Activated CD4-positive, alpha-beta T cell treated with anti-CD3 and anti-CD28 coated beads for 4 hours (primary cell): ENCODE data around the gene TXNL1.
"Not testable (repeated sequence)": the region's sequence is repeated elsewhere in the genome, so short reads cannot be mapped to it uniquely, and the experiment has no call there.

ENCODE experiments used
- DNase-seq, 2 donors: peaks; one replicate each; pipeline ENCODE4 v3.0.0-alpha.2; 2020

TXNL1 gene

DNA sequence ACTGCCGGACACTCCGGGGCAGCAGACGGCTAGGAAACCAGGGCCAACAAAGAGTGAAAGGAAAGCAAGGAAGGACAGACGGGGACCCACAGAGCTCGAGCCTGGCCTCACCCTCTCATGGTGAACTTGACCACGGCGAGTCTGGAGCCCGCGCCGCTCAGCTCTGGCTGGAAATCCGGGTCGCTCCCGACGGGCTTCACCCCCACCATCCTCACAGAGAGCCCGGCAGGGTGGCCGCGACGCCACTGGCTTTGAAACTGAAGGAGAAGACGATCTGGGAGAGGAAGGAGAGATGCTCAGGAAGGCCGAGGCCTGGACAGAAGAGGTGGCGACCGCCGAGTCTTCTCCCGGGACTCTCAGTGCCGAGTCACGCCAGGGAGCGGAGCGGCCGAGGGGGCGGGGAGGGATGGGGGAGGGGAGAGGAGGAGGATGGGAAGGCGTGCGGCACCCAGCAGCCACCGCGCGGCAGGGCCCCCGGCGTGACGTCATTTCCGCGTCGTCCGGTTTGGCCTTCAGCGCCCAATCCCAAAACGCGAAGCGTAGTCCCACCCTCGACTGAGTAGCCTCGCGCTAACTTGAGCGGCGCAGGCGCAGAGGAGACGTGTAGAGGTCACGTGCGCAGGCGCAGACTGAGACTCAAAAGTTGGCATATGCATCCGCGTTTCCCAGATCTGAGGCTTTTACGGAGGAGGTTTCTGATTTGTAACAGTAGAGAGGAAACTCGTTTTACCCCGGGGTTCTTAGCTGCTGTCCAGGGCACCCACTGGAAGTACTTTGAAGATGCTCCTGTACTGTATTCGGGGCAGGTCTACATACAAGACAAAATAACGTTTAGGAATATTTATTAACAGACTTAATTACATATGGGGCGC lies at the start of gene TXNL1:
Gene TXNL1, minus strand, starts transcription at position 361 of the 872 bp plus-strand sequence. Its CDS starts 152 bp downstream, at position 209.
- DNase-seq = peak; percentile 99 to 100

DNA sequence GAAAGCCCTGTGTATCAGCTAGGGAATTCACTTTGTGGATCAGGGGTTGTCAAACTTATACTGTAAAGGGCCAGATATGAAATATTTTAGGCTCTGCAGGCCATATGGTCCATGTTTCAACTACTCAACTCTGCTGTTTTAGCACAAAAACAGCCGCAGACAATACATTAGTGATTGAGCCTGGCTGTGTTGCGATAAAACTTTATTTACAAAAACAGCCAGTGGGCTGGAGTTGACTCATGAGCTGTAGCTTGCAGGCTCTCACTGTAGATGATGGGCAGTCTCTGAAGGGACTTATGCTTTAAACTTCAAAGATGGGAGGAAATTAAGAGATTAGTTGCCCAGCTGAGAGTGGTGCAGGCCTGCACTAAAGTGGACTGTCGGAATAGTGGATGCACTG lies 45.9 kb upstream of the TXNL1 start:
- DNase-seq = no peak

DNA sequence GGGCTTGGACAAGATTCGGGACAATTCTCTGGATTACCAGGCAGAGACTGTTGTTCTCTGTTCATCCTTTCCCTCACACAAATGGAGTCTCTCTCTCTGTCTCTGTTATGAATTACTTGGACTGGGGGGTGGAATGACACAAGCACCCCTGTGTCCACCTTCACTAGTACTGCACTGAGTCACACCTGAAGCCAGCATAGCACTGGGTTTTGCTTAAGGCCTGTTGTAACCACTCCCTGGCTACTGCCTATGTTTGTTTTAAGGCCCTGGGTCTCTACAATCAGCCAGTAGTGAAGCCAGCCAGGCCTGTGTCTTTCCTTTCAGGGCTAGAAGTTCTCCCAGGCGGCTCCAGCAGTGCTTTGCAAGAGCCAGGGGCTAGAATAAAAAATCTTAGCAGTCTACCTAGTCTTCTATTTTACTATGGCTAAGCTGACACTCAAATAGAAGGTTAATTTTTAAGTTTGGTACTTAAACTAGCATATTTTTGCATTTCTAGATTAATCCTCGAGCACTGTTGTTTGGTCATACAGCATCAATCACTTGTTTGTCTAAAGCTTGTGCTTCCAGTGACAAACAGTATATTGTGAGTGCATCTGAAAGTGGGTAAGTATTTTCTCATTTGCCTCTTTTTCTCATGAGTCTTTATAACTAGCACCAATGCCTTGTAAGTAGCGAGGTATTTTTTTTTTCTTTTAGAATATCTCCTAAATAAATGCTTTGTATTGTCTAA lies 40.6 kb upstream of the TXNL1 start:
- DNase-seq = no peak

DNA sequence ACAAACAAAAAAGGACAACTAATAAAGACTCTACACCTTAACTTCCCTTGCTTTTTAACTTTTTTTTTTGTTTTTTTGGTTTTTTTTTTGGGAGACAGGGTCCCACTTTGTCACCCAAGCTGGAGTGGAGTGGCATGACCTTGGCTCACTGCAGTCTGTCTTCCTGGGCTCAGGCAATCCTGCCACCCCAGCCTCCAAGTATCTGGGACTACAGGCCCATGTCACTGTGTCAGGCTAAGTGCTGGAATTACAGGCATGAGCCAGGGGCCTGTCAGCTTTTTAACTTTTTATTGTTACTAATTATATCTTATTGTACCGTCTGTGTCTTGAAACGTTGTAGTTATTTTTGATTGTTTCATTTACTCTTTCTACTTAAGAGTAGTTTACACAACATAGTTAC lies 38.2 kb upstream of the TXNL1 start:
- no peak for DNase-seq

DNA sequence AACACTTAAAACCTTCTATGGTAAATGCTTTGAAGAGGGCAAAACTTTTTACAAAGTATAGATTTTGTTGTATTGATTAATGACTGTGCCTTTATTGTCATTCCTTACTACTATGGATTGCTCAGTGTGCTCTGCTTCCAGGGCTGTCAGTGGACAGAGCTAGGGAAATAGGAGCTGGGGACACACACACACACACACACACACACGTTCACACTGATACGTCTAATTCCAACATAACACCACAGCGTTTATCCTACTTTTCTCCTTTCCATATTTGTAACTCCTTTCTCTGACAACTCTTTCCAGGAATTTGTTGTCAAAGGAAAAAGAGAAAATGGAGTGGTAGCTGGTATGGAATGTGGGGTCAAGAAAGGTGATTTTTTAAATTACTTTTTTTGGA lies 34.6 kb upstream of the TXNL1 start:
- no peak for DNase-seq

DNA sequence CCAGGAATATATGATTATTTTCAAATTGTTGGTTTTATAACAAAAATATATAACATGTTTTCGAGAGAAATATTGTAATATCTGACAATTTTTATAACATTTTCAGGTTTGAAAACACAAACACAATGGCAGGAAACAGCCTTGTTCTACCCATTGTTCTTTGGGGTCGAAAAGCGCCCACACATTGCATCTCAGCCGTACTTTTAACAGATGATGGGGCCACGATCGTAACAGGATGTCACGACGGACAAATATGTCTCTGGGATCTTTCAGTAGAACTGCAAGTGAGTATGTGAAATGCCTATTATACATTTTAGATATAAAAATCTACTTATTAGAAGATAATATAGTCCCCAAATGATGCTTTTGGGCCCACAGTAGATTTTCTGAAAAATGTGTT lies 34.0 kb upstream of the TXNL1 start:
- no peak for DNase-seq

DNA sequence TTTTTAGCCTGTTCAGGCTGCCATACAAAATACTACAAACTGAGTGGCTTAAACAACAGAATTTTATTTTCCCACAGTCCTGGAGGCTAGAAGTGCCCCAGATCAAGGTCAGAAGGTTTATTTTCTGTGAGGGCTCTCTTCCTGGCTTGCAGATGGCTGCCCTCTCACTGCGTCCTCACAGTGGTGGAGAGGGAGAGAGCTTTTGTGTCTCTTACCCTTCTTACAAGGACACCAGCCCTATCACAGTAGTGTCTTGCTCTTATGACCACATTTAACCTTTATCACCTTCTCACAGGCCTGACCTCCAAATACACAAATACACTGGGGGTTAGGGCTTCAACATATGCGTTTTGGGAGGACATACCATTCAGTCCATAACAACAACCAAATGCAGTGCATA lies 24.5 kb upstream of the TXNL1 start:
- DNase-seq = no peak

DNA sequence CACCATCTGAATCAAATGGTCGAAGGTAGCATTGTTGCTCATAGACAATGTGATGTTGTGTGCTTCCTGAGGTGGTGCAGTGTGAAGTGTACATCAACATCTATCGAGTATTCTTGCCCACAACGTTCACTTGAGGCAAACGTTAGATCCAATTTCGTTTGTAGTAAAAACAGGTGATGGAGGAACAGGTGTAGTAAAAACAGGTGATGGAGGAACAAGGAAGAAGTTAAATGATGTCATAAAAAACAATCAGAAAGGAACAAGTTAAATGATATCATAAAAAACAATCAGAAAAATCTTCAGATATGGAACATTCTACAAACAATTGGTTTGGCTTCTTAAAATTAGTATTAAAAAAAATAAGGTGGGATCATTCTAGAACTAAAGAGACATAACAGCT lies 24.1 kb upstream of the TXNL1 start:
- no peak for DNase-seq

DNA sequence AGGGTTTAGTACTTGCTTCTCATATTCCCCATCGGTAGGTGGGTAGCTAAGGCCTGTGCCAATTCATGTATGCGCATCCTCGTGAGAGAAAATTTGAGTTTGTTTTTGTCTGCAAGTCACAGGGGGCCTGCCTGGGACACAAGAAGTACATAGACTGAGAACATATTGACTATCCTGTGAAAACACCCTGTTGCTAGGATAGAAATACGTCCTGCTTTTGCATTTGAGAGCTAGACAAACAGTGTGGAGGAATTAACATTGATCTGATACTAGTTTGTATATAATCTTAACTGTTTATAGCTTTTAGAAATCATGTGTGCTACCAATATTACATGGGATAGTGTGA lies 23.6 kb upstream of the TXNL1 start:
- no peak for DNase-seq

DNA sequence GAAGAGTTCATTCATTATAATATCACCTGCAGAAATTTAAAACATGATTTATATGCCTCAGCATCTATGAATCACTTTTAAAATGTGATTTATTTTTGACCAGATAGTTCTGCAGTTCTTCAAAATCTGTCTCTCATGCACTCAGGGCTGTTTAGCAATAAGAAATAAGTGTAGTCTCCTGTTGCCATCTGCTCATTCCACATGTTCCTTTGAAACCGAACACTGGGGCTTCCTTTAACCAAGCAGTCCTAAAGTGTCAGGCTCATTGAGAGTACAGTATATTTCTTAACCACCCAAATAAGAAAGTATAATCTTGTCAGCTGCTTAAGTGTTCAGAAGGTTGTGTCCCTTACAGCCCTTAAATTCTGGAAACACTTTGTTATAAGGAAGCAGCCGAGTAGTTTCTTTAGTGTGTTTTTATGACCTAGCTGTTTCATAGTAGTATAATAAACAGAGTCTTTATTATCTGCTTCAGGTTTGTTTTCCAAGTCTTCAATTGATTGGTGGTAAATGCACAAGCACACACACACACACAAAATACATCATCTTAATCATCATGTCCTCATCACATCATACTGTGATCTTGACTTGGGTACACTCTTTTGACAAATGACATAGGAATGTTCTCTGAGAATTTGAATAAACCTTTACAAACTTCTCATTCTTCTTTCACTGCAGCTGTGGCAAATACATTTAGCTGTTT lies 23.1 kb upstream of the TXNL1 start:
- DNase-seq = no peak

DNA sequence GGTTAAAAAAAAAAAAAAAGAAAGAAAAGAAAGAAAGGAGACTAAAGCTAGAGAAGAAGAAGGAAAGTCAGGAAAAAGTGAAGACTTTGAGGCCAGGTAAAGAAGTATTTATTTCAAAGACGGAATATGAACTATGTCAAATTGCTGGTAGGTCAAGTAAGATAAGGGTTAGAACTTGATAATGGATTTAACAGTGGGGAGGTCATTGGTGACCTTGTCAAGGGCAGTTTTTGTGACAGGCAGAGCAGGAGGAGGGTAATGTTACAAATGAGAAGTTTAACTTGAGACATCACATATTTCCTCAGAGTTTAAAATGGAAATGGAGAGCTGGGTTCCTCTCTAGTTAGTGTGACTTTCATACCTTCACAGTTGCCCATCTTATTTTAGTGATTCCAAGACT lies 22.3 kb upstream of the TXNL1 start:
- DNase-seq = no peak

DNA sequence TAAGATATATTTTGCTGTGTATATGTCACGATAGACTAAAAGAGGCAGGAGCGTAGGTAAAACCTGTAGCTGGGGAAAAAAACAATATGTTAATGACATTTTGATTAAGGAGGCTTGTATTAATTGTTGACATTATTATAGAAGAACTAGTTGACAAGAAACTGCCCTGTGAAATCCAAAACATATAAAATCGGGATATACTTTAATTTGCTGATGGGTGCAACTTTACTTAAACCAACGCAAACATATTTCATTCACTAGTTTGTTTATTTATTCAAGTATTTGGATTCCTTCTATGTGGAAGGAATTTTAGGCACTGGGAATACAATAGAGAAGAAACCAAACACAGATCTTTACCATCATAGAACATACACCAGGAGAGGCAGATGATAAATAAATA lies 20.7 kb upstream of the TXNL1 start:
- no peak for DNase-seq

DNA sequence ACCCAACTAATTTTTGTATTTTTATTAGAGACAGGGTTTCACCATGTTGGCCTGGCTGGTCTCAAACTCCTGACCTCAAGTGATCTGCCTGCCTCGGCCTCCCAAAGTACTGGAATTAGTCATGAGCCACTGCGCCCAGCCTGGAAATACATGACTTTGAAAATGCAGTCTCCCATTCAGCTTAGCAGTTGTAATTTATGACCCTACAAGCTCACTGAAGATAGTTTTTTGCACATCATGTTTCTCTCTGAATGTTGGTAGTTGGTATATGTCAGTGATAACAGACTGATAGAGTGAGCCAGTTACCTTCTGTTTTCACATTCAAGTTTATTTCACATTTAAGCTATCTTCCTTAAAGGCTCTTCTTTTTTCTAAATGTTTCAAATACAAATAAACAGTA lies 19.9 kb upstream of the TXNL1 start:
- DNase-seq = no peak

DNA sequence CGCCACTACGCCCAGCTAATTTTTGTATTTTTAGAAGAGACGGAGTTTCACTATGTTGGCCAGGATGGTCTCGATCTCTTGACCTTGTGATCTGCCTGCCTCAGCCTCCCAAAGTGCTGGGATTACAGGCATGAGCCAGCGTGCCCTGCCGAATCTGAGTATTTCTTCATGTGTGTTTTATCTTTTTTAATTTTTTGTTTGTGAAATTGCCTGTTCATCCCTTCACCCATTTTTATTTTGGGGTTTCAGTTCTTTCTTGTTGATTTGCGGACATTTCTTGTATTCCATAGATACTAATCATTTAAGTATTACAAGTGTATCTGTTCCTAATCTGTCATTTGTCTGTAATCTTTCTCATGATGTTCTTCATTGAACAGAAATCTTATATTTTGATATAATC lies 15.9 kb upstream of the TXNL1 start:
- not testable (repeated sequence) for DNase-seq

DNA sequence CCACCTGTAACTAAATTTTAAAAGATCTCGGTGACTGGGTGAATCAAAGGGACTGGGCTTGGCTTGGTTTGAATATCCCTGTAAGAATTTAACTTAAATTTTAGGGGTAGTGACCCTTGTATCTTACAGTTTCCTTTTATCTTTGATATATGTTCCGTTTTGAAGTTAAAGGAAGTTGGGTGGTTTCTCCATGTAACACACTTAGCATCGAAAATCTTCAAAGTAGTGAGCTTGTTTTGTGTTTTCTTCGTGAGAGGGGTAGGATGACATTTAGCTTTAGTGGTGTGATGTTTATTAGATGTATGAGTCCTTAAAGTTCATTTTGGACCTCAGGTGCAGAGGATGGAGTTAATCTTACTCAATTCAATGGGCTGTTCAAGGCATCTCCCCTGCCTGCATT lies 14.4 kb upstream of the TXNL1 start:
- no peak for DNase-seq

DNA sequence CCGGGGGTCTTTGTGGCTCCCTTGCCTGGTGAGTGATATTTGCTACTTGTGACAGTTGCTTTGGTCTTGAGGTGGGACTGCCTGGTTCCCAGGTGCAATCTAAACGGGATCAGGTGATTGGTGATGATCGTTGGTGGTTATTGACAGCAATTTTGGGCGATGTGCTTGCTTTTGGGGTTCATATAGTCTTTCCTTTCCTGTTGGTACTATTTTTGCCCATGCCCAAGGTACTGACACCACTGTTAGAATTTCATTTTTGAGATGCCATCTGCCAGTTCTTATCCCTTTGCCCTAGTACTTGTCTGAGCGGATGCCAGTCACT lies 13.3 kb upstream of the TXNL1 start:
- no peak for DNase-seq

DNA sequence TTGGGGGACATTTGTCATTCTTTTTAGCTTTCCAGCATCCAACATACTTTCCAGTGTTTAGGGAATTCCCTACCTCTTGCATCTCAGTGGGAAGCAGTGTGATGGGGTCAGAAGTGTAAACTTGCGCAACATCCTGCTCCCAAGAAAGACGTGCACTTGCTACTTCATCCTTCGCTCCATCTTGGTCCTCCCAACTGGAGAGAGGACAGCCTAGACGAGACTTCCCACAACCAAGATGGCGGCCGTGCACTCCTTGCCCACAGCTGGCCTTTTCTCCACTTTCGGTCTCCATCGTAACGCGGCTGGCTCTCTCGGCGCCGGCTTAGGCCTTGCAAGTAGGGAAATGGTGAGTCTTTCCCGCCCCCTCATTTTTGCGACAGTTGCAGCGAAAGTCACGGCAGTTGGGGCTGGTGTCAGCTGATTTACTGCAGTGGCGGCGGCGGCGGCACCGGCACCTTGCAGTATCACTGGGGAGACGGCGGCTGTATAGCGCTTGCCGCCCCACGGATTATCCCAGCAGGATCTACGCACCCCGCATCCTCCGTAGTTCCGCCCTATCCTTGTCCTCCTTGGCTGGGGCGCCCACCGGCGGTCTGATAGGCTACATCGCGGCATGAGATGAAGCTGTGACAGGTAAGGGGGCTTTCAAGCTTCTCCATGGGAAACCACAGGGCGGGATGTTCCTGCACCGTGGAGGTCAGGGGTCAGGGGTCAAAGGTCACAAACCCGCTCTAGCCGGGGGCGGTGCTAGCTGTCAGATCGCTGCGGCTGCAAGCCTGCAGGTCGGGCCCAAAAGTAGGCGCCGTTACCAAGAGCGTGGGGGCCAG lies 12.8 kb upstream of the TXNL1 start, which contains the start of gene WDR7:
Gene WDR7, plus strand, starts transcription at position 416 of the 827 bp plus-strand sequence. CDS start 21,157 bp downstream, outside the sequence.
- peak; percentile 95 to 98 for DNase-seq

DNA sequence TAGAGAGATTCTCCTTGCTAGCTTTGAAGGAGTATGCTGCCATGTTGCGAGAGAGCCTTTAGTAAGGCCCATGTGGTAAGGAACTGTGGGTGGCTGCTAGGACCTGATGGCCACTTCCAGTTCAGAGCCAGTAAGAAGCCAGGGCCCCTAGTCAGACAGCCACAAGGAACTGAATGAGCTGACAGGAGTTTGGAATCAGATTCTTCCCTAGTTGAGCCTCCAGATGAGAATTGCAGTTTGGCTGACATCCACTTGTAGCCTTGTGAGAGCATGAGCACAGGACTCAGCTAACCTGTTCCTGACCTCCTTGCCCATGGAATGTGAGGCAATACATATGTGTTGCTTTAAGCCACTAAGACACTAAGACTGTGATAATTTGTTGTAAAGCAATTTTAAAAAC lies 11.6 kb upstream of the TXNL1 start:
- DNase-seq = no peak

DNA sequence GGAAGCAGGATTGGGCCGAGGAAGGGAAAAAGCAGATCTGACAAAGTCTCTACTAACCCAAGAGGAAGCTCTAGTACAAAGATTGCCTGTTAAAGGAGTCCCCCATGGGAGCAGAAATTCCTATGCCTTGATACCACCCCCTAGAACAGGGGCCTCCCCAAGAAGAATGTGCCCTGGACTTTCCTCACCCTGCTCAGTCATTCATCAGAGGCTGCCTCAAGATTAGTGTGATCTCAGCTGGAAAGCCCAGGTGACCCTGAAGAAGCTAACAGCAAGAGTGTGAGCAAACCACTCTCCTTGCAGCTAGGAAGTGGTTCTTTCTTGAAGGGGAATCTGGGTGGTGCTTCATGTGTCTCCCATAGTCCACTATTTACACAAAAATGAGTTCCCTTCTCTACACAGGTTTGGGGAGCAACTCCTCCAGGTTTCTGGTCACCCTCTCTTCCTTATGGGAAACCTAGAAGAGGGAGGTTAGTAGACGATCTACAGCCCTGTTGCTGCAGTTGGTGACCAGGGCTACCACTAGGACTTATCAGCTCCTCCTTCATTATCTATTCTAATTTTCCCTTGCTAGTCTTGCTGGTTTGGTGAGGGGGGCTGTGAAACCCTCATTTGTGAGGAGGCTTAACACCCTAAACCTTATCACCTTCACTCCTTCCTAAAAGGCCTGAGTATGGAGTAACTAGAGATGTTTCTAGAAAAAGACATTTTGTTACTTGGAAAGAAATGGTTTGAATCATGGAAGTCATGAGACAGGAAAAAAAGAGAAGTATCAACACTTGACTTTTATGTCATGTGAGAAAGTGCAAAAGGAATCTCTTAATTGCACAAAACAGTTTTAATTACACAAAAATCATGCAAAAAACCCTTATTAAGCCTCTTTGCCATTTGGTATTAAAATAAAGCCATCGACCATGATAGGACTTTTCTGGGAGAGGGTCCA lies 9.8 kb upstream of the TXNL1 start:
- DNase-seq = no peak

DNA sequence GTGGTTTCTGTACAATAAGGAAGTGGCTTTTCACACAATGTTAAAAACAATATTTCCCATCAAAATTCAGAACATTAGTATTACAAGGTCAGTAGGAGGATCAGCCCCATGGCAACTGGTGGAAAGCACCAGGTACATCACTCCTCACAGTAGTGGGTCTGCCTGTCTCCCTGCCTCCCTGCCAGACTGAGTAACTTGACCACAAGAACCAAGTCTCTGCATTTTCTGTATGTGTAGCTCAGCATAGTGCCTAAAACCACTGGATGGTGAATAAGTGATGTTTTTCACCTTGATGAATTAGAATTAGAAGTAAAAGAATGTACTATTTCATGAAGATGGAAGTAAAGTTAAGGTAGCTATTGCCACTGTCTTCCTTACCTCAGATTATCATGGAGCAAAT lies 8.7 kb upstream of the TXNL1 start:
- no peak for DNase-seq

DNA sequence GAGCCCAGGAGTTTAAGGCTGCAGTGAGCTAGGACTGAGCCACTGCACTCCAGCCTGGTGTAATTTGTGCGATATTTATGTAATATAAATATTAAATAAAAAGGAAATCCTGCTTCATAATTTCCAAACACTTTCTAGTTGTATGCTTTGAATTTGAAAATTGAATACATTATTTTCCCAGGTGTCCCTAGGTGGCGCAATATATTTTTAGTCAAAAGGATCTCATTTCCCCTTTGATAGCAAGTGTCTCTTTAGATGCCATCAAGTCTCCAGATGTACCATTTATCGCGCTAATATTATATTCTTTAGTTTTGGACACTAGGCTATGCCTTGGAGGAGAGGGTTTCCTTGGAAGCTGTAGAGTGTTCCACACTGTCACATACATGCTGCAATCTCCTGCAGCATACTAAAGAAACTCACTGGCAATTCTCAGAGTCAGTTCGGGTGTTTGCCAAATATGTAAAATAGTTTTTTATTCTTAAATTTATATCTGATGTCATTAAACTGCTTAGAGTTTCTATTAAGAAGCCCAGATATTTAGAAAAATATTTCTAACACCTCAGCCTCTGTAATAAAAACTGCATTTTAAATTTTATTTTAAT lies 7.1 kb upstream of the TXNL1 start:
- no peak for DNase-seq
